Stimulated activated CD4-positive, alpha-beta T cell treated with anti-CD3 and anti-CD28 coated beads, Interleukin-4, amount 100 ng/mL, for 1 hour (primary cell): ENCODE measurements around the gene WDR59.
A peak's percentile ranks its signal among the peaks of the same experiment; 100 is the strongest.
"Not testable (repeated sequence)": the region's sequence is repeated elsewhere in the genome, so short reads cannot be mapped to it uniquely, and the experiment has no call there.

ENCODE experiments used
- DNase-seq: peaks from one replicate; pipeline ENCODE4 v3.0.0-alpha.2; 2020

WDR59 gene

GRCh38 chr16:75012380-75013081 is 27.6 kb upstream of the WDR59 start:
- DNase-seq: no peak

- peak; percentile 37 for DNase-seq
Measured at GRCh38 chr16:75011634-75012307, 26.8 kb upstream of the WDR59 start.

- DNase-seq: no peak
Measured at GRCh38 chr16:75010427-75010826, 25.5 kb upstream of the WDR59 start.

DNA sequence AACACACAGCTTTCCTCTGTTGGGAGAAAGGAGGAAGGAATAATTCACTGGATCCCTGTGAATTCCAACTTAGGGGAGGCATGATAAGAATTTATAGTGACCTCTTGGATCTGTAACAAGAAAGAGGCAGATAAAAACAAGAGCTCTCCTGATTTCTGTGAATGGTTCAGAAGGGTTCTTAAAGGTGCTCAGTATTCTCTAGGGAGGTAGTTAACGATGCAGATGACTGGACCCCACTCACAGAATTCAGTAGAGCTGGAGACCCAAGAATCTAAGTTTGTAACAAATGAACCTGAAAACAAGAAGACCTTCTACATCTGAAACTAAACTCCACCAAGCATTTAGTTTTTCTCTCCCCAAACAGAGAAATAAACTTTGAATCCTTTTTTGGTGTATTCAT is 22.5 kb upstream of the WDR59 start:
- no peak for DNase-seq

GRCh38 chr16:75005697-75006096 is 20.8 kb upstream of the WDR59 start:
- DNase-seq: no peak

DNA sequence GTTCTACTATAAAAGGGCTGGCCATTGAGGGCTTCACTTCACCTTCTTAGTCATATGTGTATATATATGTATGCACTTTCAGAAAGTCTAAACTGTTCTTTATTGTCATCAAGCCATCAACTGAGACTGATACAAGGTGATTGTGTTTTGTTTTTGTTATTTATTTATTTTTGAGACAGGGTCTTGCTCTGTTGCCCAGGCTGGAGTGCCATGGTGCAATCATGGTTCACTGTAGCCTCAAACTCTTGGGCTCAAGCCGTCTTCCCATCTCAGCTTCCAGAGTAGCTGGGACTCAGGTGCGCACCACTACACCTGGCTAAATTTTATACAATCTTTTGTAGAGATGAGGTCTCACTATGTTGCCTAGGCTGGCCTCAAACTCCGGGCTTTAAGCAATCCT is 19.5 kb upstream of the WDR59 start:
- no peak for DNase-seq

- no peak for DNase-seq
Measured at GRCh38 chr16:75003931-75004330, 19.0 kb upstream of the WDR59 start.

DNA sequence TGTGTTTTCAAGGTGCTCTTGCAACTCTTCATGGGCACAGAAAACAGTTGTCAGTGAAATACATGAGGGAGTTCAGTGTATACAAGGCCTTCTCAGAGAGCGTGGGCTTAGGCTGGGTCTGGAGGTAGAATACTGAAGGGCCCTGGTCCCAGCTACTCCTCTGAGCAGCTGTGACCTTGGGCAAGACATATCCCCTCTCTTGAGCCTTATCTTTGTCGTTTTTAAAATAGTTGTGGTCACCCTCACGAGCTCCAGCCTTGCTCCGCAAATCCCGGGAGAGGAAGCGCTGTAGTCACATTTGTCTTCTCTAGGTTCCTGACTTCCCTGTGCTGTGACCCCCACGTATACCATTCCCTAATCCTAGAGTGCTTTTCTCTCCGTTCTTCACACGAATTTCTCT is 17.6 kb upstream of the WDR59 start:
- DNase-seq: no peak

DNA sequence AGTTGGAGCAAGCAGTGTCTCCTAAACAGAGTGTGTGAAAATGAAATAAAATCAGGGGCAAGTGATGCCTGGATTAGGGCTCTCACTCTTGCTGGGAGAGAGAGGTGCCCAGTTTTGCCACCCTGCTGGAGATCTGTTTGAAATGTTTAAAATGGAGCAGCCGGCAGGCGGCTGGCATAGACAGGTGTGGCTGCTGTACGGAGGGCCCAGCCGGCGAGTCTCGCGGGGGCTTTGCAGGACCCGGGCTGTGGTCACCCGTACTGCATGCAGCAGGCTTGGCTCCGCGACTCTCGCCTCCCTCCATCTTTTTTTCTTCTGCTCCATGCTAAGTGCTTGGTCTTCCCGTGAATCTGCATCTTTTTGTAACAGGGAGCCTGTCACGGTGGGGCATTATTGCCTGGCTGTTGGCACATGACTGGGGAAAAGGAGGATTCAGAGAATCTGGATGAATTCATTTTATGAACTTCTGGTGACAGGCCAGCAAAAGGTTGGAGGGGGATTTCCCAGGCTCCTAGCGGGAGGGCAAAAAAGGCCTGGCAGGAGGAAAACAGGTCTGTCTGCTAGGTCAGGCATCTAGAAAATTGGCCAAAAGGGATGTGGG is 15.7 kb upstream of the WDR59 start:
- DNase-seq: no peak

DNA sequence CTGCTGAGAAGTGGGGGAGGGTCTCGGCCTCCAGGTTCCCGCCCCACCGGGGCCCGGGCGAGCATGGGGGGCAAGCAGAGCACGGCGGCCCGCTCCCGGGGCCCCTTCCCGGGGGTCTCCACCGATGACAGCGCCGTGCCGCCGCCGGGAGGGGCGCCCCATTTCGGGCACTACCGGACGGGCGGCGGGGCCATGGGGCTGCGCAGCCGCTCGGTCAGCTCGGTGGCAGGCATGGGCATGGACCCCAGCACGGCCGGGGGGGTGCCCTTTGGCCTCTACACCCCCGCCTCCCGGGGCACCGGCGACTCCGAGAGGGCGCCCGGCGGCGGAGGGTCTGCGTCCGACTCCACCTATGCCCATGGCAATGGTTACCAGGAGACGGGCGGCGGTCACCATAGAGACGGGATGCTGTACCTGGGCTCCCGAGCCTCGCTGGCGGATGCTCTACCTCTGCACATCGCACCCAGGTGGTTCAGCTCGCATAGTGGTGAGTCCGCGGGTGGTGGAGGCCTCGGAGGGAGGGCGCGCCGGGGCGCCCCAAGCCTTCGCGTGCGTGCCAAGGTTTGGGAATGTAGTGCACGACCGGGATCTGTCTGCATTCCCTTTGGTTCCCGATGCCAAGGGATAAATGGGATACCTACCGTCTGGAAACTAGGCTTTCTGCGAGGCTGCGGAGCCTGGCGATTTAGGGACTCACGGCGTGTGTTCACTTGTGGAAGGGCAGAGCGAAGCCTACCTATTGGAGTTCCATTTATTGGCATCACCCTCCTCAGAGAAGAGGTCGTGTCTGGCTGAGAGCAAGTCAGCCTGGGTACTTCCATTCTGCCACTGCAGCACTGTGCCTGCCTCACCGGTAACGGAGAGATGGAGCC is 14.9 kb upstream of the WDR59 start:
- peak; percentile 59 for DNase-seq

DNA sequence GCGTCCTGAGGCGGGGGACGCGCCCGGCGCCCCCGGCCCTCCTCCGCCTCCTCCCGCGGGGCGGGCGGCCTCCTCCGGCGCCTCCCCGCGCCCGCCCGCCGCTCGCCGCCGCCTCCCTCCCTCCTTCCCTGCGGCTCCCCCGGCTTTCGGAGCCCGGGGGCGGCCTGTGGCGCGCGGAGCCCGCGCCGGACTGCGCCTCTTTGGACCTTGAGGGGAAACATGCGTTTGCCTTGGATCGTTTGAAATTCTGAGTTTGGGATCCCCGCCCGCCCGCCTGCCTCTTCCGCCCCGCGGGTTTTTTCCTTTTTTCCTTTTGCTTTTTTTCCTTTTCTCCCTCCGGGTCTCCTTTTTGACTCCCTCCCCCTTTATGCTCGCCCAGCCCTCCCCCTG is 14.3 kb upstream of the WDR59 start:
- DNase-seq: peak; percentile 44

- DNase-seq: peak; percentile 83
Measured at GRCh38 chr16:74998481-74999218, 13.7 kb upstream of the WDR59 start, which contains the start of gene ZNRF1. Gene ZNRF1 (plus strand): TSS chr16:74999024. CDS start chr16:74999672, 648 bp downstream.

- no peak for DNase-seq
Measured at GRCh38 chr16:74997042-74997491, 12.1 kb upstream of the WDR59 start.

DNA sequence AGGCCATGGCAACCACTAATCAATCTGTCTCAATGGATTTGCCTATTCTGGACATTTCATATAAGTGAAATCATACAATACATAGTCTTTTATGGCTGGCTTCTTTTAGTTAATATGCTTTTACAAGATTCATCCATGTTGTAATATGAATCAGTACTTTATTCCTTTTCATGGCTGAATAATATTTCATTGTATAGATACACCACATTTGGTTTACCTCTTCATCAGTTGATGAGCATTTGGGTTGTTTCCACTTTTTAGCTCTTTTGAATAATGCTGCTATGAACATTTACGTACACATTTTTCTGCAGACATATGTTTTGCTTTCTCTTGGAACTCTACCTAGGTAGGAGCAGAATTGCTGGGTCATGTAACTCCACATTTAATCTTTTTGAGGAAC is 11.1 kb upstream of the WDR59 start:
- no peak for DNase-seq

- no peak for DNase-seq
Measured at GRCh38 chr16:74991593-74992403, 6.9 kb upstream of the WDR59 start.

GRCh38 chr16:74991268-74991592 is 6.3 kb upstream of the WDR59 start:
- DNase-seq: no peak

DNA sequence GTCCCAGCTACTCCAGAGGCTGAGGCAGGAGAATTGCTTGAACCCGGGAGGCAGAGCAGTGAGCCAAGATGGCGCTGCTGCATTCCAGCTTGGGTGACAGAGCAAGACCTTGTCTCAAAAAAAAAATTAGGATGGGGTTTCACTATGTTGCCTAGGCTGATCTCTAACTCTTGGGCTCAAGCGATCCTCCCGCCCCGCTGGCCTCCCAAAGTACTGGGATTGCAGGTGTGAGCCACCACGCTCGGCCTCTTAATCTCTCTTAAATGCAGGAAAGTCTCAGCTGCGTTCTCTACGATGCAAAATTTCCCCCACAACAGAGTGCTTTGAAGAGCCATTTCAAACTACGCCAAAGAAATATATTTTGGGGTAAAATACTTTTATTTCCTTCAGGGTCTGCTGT is 5.9 kb upstream of the WDR59 start:
- DNase-seq: no peak

GRCh38 chr16:74989864-74990263 is 4.9 kb upstream of the WDR59 start:
- not testable (repeated sequence) for DNase-seq

DNA sequence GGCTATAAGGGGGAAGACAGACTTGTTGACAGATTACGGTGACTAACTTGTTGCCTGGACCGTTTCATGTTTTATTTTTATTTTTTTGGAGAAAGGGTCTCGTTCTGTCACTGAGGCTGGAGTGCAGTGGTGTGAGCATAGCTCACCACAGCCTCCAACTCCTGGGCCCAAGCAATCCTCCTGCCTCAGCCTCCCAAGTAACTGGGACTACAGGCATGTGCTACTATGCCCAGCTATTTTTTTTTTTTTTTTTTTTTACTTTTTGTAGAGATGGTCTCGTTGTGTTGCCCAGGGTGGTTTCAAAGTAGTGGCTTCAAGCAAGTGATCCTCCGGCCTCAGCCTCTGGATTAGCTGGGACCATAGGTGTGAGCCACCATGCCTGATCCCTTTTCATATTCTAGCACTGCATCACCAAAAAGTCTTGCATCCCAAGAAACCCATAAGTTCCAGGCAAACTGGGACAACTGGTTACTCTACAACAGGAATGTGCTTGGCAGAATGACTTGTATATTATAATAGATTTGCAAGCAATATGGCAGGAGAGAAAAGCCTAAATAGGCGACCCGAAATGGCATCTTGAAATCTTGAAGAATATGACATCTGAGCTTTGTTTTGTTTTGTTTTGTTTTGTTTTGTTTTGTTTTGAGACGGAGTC is 2.2 kb upstream of the WDR59 start:
- no peak for DNase-seq

DNA sequence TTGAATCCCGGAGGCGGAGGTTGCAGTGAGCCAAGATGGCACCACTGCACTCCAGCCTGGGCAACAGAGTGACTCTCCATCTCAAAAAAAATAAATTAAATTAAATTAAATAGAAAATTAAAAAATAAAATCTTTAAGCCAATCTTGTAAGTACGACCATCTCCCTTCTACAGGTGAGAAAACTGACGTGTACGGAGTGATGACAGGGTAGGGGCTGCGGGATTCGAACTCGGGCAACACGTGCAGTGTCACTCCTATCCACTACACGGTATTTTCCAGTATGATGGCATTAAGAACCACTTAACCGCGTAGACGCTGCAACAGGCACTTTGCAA is 762 bp downstream of the WDR59 start:
- peak; percentile 22 for DNase-seq

DNA sequence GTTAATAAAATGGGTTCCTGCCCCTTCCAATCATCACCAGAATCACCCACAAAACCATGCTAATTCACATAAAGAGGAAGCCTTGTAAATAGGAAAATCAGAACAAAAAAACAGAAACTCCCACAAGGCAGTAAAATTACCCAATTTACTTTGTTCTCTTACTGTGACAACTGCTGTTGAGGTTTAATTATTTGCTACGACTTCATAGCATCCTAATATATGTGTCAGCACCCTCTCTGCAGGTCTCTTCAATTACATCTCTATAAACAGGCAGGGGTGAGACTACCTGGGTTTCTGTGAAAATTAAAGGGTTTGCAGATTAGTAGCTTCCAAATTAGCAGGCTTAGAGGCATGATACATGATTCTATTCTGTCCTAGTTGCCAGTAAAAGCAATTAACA is 2.7 kb downstream of the WDR59 start:
- DNase-seq: no peak
